Measurements from ENCODE around the gene WNT7A.

WNT7A gene

DNA sequence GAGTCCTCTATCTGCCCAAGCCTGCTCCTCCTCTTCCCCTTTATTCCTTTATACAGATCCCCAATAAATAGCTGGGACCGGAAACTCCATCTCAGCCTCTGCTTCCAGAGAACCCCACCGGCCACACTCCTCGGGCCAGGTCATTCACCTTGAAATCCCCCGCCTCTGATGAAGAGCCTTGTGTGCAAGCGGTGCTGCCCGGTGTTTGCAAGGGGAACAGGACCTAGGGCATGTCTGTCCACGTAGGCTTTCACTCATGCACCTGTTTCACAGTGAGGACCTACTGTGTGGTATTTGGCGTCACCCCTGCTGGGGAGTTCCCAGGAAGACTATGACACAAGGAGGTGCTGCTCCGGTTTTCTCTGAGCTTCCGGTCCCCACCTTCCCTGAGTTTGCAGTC is 54.0 kb downstream of the WNT7A start:
- no peak for FAIRE-seq

DNA sequence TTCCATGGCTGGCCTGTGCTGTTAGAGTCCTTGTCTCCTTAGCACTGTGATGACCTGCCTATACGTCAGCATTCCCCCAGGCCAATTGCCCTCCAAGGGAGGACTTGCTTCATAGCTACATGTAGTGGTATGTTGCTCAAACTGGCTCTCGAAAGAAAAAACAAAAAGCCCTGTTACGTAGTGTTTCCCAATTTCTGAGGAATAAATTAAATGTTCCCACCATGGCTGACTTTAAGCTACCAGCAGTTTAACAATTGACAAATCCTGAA is 54.6 kb downstream of the WNT7A start:
- FAIRE-seq, result no peak

DNA sequence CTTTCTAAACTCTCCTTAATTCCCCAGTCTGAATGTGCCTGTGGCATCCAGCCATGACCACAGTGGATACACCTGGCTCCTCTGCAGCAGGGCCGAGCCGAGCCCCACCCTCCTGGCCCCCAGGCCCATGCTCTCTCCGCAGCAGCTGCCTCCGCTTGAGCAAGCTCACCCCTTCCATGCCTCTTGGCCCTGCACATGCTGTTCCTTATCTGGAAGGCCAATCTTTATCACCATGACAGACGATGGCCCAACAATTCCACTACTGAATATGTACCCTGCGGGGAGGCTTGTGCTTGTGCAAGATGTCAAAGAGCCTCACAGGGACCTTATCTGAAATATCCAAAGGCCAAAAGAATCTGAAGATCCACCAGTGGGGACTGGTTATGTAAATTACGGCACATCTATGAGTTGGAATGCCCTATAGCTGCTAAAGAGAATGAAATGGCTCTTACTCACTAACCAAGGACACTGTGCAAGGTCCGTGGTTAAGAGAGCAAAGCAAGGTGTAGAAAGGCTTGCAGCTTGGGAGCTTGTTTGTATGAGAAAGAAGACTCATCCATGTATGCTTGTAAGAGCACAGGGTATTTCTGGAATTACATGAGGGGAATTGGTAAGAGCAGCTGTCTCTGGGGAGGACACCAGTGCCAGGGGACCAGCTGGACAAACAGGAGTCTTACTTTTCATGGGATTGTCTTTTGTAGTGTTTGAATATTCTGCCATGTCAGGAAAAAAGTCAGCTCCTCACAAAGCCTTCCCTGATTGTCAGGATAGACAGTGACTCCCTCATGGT is 55.2 kb downstream of the WNT7A start:
- FAIRE-seq, result no peak

DNA sequence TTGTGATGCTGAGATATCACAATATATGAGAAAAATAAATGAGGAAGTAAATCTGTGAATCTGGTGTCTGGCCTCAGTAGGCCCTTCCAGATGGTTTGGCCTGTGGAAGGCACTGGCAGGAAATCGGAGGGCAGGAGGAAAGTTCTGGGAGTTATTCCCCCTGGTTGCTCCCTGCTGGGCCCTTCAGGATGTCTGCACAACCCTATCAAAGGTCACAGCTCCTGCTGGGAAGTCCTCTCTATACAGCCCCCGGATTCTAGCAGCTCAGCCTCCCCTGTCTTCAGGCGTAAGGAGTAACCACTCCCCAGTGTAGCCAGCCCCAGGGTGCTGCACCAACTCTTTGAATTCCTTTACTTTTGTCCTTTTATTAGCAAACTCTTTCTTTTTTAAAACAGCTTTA is 56.2 kb downstream of the WNT7A start:
- FAIRE-seq, result no peak

DNA sequence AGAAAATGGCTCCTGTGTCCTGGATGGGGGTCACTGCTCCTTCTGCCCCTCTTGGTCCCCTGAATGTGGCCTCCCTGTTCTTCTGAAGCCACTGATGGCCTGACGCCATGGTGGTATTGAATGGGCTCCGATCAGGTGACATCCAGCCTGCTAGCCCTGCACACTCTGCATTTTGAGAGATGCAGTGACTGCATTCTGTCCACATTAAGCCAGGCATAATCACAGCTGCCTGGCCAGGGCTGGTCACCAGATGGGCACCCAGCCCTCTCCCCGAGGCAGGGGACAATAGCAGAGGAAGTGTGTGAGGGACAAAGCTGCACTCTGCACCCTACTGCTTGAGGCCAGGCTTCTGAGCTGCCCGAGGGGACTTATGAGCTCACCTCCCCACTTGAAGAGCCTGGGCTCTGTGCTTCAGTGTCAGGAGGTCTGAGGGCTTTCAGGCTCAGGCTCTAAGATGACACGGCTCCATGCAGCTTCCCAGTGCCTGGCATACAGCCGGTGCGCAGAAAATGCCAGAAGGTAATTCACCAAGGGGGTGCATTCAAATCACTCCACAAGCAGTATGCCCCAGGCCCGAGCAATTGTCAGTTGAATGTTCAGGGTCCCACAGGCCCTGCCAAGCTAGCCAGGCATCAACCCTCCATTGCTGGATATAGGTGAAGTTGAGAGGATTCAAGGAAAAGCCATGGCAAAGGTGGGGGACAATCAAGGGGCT is 56.8 kb downstream of the WNT7A start:
- FAIRE-seq, result no peak

DNA sequence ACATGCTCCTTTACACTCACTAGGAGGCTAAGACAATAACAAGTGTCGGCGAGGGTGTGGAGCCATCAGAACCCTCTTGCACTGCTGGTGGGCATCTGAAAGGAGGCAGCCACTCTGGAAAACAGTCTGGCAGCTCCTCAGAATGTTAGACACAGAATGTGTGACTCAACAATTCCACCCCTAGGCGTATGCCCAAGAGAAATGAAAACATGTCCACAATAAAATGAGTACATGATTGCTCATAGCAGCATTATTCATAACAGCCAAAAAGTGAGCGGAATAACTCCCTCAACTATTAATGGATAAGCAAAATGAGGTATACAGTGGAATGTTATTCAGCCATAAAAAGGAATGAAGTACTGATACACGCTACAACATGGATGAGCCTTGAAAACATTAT is 57.8 kb downstream of the WNT7A start:
- no peak for FAIRE-seq

DNA sequence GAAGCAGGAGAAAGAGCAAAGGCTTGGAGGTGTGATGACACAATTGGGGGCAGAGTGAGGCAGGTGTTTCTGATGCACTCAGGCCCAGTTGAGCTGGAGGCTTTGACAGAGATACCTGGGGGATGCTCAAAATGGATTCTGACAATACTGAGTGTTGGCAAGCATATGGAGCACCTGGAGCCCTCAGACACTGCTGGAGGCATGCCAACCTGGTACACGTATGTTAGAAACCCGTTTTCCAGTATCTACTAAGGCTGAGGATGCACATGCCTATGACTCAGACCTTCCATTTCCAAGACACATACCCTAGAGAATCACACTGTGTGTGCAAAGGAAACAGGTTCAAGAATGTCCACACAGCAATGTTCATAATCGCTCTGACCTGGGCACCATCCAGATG is 58.7 kb downstream of the WNT7A start:
- FAIRE-seq, result no peak

DNA sequence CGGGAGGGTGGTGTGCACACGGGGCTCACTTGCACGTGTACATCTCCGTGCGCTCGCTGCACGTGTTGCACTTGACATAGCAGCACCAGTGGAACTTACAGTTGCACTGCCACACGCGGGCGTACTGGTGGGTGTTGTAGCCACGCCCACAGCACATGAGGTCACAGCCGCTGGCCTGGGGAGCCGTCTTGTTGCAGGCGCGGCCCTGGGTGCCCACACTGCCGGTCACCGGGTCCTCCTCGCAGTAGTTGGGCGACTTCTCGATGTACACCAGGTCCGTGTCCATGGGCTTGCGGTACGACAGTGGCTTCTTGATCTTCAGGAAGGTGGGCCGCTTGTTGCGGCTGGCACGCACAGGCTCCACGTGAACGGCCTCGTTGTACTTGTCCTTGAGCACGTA is 61.0 kb downstream of the WNT7A start:
- FAIRE-seq, result no peak

DNA sequence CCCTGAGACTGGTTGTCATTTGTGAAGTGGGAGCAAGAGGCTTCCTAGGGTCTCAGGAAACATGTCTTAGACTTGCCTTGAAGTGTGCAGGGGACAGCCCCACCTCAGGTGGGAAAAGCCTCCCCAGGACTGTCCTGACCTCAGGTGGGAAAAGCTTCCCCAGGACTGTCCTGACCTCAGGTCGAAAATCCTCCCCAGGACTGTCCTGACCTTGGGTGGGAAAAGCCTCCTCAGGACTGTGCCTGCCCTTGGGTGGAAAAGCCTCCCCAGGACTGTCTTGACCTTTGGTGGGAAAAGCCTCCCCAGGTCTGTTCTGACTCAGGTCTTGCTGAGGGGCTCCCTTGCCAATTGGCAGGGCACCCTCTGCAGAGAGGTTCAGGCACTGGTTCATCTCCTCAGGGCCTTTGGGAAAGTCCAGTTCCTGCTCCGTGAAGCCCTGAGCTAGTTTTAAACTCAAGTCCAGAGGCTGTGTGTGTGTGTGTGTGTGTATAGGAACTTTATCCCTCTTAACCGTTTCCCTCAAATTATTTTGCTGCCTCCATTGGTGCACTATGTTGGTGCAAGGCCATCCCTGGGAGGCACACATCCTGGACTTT is 64.7 kb downstream of the WNT7A start:
- FAIRE-seq, result no peak

DNA sequence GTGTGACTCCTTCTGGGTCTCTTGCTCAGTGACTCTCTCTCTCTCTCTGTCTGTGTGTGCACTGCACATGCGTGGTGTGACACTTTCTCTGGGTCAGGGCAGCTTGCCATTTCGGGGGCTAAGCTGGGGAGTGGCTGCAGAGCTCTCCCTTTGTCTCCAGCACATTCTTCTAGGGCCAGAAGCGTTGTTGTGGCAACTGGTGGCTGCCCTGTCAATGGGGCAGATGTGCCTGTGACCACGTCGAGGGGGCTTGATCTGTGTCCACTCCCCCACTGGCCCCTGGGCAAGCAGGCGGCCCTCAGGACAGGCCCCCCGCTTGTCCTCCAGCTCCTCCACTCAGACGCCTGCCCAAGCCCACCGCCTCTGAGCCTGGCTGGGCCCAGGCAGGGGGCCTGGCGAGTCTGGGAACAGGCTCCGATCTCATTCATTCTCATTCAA is 67.8 kb downstream of the WNT7A start:
- no peak for FAIRE-seq

DNA sequence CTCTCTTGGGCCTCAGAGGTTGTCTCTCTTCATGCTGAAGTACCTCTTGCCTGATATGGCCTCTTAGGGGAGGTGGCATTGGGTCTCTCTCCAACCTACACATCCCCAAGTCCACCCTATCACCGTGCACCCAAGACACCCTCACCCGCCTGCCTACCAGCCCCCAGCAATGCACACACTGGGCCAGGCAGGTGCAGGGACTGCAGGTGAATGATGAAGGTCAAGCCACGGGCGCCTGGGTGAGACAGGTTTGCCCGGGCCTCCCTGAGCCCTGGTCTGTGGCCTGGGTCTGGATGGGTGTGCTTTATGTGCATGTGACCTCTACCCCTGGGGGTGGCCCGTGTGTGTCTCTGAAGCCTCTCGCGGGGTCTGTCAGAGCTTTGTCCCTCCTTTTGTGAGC is 68.3 kb downstream of the WNT7A start:
- FAIRE-seq, result no peak

DNA sequence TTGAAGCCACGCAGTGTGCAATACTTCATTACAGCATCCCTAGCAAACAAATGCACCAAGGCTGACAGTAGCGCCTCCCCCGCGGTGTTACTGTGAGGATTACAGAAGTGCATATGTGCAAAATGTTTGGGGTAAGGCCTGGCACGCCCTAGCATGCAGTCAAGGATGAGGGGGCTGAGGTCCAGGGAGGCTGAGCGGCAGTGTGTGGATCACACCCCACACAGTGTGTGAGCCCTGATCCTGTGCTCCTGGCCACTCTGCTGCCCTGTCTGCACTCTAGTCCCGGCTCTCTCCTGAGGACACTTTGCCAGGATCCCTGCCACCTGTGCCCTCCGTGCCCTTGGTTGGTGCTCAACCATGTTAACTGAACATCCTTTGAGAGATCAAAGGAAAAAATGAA is 71.3 kb downstream of the WNT7A start:
- FAIRE-seq, result no peak

DNA sequence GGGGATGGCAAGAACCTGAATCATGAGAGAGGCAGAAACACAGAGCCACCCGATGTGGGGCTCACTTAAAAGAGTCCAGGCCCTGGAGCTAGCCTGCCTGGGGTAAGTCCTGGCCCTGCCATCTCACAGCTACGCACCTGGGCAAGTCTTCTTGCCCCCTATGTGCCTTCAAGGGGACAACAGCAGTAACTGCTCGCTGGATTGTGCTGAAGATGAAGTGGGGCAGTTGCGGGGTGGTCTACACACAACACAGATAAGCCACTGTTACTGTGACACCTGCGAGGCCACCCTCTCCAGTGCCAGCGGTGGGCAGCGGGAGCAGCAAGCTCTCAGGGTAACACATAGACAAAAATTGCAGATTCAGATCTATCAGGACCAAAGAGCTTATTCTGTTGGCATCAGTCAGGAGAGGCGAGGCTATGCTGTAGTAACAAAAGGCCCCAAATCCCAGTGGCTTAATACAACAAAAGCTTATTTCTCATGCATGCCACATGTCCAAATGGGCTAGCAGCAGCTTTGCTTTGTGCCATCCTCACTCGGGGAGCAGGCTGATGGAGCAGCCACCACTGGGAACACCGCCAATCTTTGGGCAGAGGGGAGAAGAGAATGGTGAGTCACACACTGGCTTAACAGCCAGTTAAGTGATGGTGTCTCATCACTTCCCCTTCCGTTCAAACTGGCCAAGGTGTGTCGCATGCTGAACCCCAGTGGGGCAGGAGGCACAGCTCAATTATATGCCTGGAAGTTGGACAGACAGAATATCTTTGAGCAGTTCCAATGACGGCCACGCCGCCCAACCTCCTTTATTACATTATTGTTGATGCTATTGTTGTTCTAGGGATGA is 78.3 kb downstream of the WNT7A start:
- no peak for FAIRE-seq

DNA sequence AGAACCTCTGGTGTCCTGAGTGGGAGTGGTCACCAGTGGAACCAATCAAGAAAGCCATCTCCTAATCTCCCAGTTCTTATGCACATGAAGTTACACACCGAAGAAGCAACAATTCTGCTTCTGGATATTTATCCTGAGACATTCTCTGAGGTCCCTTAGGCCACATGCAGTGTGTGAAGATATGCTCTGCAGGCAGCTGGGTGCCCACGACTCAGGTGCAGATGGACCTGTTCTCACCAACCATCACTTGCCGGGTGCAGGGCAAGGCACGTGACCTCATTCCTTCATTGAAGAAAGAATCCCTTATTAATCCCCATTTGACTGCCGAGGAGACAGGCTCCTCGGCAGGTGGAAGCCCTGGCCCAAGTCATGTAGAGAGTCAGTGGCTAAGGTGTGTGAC is 79.8 kb downstream of the WNT7A start:
- no peak for FAIRE-seq

DNA sequence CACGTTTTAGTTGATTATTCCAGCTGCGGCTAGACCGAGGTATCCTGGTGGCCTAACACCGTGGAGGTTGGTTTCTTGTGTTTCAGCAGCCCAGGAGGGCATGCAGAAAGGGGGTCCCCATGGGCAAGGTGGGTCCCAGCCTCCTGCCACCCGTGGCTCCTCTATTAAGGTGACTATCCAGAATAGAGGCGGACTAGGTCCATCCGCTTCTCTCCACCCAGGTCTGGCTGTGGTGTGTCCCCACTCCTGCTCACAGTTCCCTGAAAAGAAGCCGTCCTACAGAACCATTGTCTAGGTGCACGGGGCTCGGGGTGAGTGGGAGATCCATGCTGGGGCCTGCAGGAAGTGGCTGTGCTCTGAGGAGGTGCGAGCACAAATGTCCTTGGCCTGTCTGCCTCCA is 81.5 kb downstream of the WNT7A start:
- FAIRE-seq, result no peak

DNA sequence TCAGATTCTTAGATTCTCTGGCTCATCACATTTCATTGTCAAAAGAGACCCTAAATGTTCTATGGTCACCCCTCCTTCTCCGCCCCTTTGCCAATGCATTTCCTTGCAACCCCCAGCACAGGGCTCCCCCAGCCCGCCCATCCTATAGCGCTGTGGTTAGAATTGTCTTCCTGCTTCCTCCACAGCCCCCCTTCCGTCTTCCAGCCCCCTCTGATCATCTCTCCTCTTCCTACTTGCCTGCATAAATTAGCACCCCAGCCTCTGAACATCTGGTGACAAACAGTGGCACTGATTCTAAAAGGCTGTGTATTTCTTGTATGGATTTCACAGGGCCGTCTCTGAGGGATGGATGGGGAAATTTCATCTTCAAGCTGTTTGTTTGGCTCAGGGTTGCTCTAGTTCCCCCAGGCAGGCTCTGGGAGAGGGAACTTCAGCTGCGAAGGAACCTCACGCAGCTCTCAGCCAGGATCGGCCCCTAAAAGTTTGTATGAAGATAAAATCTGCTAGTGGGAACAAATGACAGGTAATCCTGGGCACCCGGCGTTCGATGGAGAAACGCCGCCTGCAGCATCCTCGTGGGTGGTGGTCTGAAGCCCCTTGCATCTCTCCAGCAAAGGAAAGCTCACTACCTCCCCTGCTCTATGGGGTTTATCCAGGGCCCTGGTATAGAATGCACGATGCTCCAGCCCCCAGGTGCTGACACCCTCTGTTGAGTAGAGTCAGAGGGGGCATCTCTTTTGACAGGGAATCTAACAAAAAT is 83.0 kb downstream of the WNT7A start:
- FAIRE-seq, result no peak

DNA sequence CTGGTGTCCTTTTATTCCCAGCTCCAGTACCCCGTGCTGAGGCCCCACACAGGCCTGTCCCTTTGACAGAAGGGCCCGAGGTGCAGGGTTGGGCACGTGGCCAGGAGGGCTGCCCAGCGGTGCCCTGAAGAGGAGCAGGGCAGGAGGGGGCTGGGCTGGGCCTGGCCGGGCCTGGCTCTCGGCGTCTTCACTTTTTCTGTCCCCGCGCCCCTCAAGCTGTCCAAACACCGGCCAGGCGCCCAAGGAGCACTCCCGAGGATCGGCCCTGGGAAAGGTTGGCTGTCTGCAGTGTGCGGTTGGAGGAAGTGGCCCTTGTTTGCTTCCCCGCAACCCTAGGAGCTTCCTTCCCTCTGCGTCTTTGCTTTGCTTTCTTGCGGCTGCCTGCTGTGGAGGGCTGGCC is 84.1 kb downstream of the WNT7A start:
- no peak for FAIRE-seq

DNA sequence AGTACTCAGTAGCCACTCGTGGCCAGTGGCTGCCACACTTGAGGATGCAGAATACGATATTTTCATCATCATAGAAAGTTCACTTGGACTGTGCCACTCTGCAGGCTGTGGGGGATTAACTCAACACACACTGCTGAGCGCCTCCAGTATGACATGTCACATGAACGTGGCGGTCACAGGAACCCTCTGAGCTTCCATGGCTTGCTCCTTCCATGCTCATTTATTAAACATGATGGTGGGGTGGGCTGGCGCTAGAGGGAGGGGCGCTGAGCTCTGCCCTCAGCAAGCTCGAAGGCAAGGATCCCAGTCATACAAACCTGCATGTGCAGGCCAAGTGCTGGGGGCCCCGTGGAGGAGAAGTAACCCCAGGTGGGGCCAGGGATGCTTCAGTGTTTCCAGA is 85.5 kb downstream of the WNT7A start:
- no peak for FAIRE-seq

DNA sequence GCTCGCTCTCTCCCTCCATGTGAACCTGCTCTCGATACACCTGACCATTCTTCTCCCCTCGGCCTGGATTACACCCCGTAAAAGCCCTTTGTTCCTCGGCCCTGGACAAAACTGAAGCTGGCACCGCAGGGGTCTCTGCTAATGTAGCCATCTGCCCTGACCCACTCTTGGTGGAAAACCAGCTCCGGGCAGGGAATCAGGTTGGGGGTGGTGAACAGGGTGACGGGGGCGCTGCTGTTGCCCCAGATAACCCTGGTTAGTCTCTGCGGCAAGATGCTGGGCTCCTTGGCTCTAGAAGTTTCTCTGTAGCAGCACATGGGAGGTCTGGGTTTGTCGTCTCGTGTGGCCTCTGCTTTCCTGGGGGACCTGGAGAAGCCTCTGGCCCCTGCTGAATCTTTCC is 86.4 kb downstream of the WNT7A start:
- no peak for FAIRE-seq

DNA sequence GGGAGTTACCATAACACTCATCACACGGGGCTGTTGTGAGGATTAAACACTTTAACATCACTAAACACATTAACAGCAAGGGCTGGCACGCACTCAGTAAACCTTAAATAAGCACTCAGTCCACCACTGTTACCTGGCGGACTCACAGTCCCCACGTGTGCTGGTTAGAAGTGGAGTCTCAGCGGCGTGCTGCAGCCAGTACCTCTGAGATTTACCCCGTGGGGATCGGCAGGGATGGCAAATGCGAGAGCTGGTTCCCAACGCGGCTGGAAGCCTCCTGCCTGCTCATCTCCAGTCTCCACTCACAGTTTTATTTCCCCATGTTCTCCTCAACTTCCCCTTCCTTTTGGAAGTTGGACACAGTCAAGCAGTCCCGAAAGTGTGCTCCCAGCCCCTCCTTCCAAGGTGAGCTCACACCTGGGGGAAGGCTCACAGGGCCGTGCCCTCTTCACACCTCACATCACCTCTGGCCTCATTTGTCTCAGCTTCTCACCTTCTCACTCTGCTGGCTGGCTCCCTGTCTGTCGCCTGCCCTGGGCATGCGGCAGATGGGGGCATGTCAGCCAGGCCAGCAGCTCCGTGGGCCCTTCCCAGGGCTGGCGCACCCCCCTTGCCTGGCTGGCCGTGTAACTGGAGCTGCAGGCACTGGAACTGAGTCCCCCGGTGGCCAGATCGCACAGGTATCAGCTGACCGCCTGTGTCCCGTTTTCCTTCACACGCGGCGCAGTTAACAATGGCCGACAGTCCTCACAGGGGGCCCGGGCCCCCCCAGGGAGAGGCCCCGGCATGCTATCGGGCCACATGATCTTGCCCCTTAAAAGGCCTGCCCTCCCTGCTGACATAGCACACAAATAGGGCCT is 87.1 kb downstream of the WNT7A start:
- FAIRE-seq, result no peak

DNA sequence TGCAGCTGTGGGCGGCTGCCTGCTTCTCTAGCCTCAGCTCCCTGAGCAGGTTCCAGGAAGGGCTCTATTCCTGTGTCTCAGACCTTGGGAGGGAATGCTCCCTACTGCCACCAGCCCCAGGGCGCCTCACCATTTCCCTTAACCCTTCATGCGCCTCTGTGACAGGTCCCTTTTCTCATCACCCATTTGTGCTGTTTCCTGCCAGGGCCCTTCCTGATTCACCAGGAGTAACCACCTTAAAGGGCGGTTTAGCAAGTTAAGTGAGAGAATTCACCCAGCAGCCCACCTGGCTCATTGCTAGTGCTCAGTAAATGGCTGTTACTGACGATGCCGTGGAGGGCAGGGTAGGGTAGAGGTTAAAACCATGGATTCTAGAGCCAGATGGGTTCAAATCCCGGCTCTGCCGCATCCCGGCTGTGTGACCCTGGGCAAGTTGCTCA is 87.8 kb downstream of the WNT7A start:
- no peak for FAIRE-seq
